ENCODE results near the gene EPB41L5.
A peak's percentile ranks its signal among the peaks of the same experiment; 100 is the strongest.

Gene EPB41L5

DNA sequence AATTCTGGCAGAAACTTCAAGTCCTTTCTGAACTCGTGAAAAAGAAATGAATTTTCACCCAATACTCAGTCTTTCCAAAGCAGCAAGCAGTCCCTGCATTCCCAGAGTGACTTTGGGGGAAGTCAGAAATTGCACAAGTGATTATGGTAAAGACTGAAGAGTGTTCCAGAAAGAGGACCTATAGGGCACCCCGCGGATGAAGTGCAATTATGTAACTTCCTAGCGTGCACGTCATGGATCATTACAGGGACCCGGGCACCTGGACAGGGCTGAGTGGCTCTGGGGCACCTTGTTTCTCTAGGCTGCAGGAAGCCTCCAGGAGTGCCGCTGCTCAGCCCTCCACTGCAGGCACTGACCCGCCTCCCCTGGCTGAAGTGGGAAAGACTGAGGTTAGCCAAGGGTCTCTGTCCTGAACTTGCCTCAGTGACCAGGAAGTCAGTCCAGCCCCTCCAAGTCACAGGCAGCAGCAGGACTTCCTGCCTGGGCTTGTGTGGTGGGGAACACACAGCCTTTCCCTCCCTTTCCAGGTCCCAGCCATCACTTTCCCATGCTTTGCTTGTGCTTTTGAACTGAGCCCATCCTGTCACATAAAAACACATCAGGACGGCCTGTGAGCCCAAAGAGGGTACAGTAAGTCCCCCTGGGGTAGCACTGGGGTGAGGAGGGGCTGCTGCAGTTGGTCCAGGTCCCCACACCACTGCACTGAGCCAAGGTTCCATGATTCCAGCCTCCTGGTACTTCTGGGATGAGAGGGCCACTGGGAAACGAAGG lies 190.6 kb downstream of the EPB41L5 start:
- Histone ChIP-seq H3K4me1 (ENCODE audit: insufficient read depth, low read length, severe bottlenecking) (peaks cover 31% of the 10 kb centered on the region), H3K9ac (ENCODE audit: low read length) (no peak overlapping the region; the same call in 1 of the 2 replicates), H3K27me3 (ENCODE audit: insufficient read depth, low read length) (no peaks in the 10 kb centered on the region), H4K20me1 (ENCODE audit: insufficient read depth, low read length) (no peaks in the 10 kb centered on the region), H3K27ac (ENCODE audit: low read depth, low read length, poor library complexity, severe bottlenecking) (no peak overlapping the region), H3K4me3 (ENCODE audit: low read depth, low read length, poor library complexity, severe bottlenecking) (no peak overlapping the region), H3K9me2 (ENCODE audit: low read depth, low read length) (no peaks in the 10 kb centered on the region), H3K4me2 (ENCODE audit: low read length) (no peak overlapping the region; the same call in 1 of the 2 replicates), H3K79me2 (ENCODE audit: insufficient read depth, low read length) (no peaks in the 10 kb centered on the region), H3F3A (ENCODE audit: insufficient read depth, low read length) (no peaks in the 10 kb centered on the region), H3K36me3 (ENCODE audit: insufficient read depth, low read length) (no peaks in the 10 kb centered on the region; the same call in 1 of the 2 replicates), H2AFZ (ENCODE audit: low read length) (peak overlapping the region; percentile 49; the same call in 1 of the 2 replicates), H3K9me3 (ENCODE audit: low read length) (peaks cover under 1% of the 10 kb centered on the region; the same call in 1 of the 2 replicates)
- TF ChIP-seq EZH2 (IDR thresholded peaks at IDR 0.05; ENCODE audit: borderline replicate concordance, low read length), result no peak
- TF ChIP-seq, protein P1, sequence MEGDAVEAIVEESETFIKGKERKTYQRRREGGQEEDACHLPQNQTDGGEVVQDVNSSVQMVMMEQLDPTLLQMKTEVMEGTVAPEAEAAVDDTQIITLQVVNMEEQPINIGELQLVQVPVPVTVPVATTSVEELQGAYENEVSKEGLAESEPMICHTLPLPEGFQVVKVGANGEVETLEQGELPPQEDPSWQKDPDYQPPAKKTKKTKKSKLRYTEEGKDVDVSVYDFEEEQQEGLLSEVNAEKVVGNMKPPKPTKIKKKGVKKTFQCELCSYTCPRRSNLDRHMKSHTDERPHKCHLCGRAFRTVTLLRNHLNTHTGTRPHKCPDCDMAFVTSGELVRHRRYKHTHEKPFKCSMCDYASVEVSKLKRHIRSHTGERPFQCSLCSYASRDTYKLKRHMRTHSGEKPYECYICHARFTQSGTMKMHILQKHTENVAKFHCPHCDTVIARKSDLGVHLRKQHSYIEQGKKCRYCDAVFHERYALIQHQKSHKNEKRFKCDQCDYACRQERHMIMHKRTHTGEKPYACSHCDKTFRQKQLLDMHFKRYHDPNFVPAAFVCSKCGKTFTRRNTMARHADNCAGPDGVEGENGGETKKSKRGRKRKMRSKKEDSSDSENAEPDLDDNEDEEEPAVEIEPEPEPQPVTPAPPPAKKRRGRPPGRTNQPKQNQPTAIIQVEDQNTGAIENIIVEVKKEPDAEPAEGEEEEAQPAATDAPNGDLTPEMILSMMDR (IDR thresholded peaks at IDR 0.05; ENCODE audit: low read length), result no peak

DNA sequence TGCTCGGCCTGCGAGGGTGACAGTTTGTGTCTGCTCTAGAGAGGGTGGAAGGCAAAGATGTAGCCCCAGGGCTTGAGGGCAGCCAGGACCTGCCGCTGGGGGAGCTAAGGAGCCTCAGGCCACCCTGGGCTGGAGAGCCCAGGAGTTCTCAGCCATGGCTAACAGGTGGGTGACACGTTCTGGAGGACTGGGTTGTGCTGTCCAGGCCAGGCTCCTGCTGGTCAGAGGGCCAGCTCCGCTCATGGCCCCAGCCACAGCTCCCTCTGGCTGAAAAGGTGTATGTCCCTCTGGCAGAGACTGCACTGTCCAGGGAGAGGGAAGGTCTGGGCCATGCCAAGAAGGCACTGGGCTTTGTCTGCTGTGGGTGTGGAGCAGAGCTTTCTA lies 191.1 kb downstream of the EPB41L5 start:
- Histone ChIP-seq H2AFZ (ENCODE audit: low read length) (peak overlapping the region; percentile 49; the same call in 1 of the 2 replicates), H4K20me1 (ENCODE audit: insufficient read depth, low read length) (no peaks in the 10 kb centered on the region), H3K9me3 (ENCODE audit: low read length) (no peaks in the 10 kb centered on the region), H3K4me1 (ENCODE audit: insufficient read depth, low read length, severe bottlenecking) (peaks cover 31% of the 10 kb centered on the region), H3K9me2 (ENCODE audit: low read depth, low read length) (no peaks in the 10 kb centered on the region), H3K9ac (ENCODE audit: low read length) (no peak overlapping the region; the same call in 1 of the 2 replicates), H3K36me3 (ENCODE audit: insufficient read depth, low read length) (no peaks in the 10 kb centered on the region; the same call in 1 of the 2 replicates), H3K27me3 (ENCODE audit: insufficient read depth, low read length) (no peaks in the 10 kb centered on the region), H3K79me2 (ENCODE audit: insufficient read depth, low read length) (no peaks in the 10 kb centered on the region), H3K4me3 (ENCODE audit: low read depth, low read length, poor library complexity, severe bottlenecking) (no peak overlapping the region), H3F3A (ENCODE audit: insufficient read depth, low read length) (no peaks in the 10 kb centered on the region), H3K27ac (ENCODE audit: low read depth, low read length, poor library complexity, severe bottlenecking) (no peak overlapping the region), H3K4me2 (ENCODE audit: low read length) (no peak overlapping the region; the same call in 1 of the 2 replicates)
- no peak for TF ChIP-seq EZH2 (IDR thresholded peaks at IDR 0.05; ENCODE audit: borderline replicate concordance, low read length)
- TF ChIP-seq, protein P1 (IDR thresholded peaks at IDR 0.05; ENCODE audit: low read length), result peak; percentile 67

DNA sequence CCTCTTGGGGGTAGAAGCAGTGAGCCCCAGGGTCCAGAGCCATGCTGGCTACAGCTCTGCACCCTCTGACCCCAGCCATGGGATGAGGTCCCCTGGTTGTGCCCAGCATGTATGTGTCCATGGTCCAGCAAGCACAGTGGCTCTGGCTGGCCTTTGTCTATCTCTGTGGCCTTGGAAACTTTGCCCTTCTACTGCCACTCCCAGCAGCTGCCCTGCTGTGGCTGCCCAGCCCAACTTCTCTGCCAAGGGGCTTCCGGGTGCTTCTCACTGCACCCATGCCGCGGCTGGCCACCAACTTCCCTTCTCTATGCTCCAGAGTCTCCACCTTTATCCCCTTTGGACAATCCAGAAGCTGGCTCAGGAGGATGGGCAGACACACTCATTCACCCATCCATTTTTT lies 191.5 kb downstream of the EPB41L5 start:
- no peak overlapping the region for H3K4me2 ChIP-seq (ENCODE audit: low read length)
- H3K9ac ChIP-seq (ENCODE audit: low read length), result no peak overlapping the region
- no peaks in the 10 kb centered on the region for H3K9me2 ChIP-seq (ENCODE audit: low read depth, low read length)

More for the DNA sequence above, 191.5 kb downstream of the EPB41L5 start:
- H3K27ac ChIP-seq (ENCODE audit: low read depth, low read length, poor library complexity, severe bottlenecking), result no peak overlapping the region
- H2AFZ ChIP-seq (ENCODE audit: low read length), result no peak overlapping the region
- H3K27me3 ChIP-seq (ENCODE audit: insufficient read depth, low read length), result no peaks in the 10 kb centered on the region
- no peaks in the 10 kb centered on the region for H3F3A ChIP-seq (ENCODE audit: insufficient read depth, low read length)
- no peaks in the 10 kb centered on the region for H4K20me1 ChIP-seq (ENCODE audit: insufficient read depth, low read length)
- TF ChIP-seq, protein P1 (IDR thresholded peaks at IDR 0.05; ENCODE audit: low read length), result no peak
- no peak for TF ChIP-seq EZH2 (IDR thresholded peaks at IDR 0.05; ENCODE audit: borderline replicate concordance, low read length)
- no peaks in the 10 kb centered on the region; the same call in 1 of the 2 replicates for H3K36me3 ChIP-seq (ENCODE audit: insufficient read depth, low read length)
- no peak overlapping the region for H3K4me3 ChIP-seq (ENCODE audit: low read depth, low read length, poor library complexity, severe bottlenecking)
- H3K4me1 ChIP-seq (ENCODE audit: insufficient read depth, low read length, severe bottlenecking), result peaks cover 31% of the 10 kb centered on the region
- H3K9me3 ChIP-seq (ENCODE audit: low read length), result no peaks in the 10 kb centered on the region
- no peaks in the 10 kb centered on the region for H3K79me2 ChIP-seq (ENCODE audit: insufficient read depth, low read length)
